ENCODE measurements around the gene CAMSAP2. TPM values are rescaled to one million over a fixed set of nuclear protein-coding genes. Genes with fewer than 3 reads are reported as not detected.

The CAMSAP2 gene
- total and polyA plus RNA-seq, 2 of the 4 experiments (the other 2 are of a cell fraction): 8.3 to 29.4 TPM

- H2AK5ac ChIP-seq (ENCODE audit: low read depth, low read length): no peak overlapping the region
- no peak overlapping the region for H4K91ac ChIP-seq (ENCODE audit: insufficient read depth, low read depth, low read length)
- no peaks in the 10 kb centered on the region for H3K27me3 ChIP-seq (ENCODE audit: control insufficient read depth, insufficient read depth, low read length)
- H3K36me3 ChIP-seq (ENCODE audit: control insufficient read depth, insufficient read depth, low read length): peaks cover 13% of the 10 kb centered on the region
- no peak for ATAC-seq (ENCODE audit: low read depth)
- H3K9me1 ChIP-seq (ENCODE audit: insufficient read depth, low read length): no peaks in the 10 kb centered on the region
- H4K20me1 ChIP-seq (ENCODE audit: insufficient read depth, low read length): peaks cover 12% of the 10 kb centered on the region
- no peak overlapping the region for H2AK9ac ChIP-seq (replicated peaks; ENCODE audit: low read depth, low read length, poor library complexity)
- no peak overlapping the region for H3K18ac ChIP-seq (ENCODE audit: low read depth, low read length)
- H3K27ac ChIP-seq (ENCODE audit: insufficient read depth, low read length): no peak overlapping the region
- in situ Hi-C loops (cut with MboI; ENCODE audit: low sequenced_read_pairs) (no loop called here), intact Hi-C loops (cut with micrococcal nuclease) (no loop called here), dilution Hi-C loops (cut with HindIII; ENCODE audit: low sequenced_read_pairs, unreplicated experiment) (no loop called here)
- H3K56ac ChIP-seq (ENCODE audit: extremely low read depth, insufficient read depth, low read length): no peak overlapping the region
- H3K79me1 ChIP-seq (ENCODE audit: low read depth in 1 of 2, low read length in 2 of 2): peaks cover 13 to 37% of the 10 kb centered on the region in 2 experiments
- H2BK120ac ChIP-seq (ENCODE audit: low read depth, low read length): no peak overlapping the region
- no peak overlapping the region for H3K14ac ChIP-seq (replicated peaks; ENCODE audit: low read depth, low read length)
- no peak overlapping the region for H2BK5ac ChIP-seq (ENCODE audit: low read depth, low read length, poor library complexity, severe bottlenecking)
- H4K5ac ChIP-seq (ENCODE audit: low read depth, low read length): no peak overlapping the region
- H3K9ac ChIP-seq (ENCODE audit: low read depth, low read length): no peak overlapping the region
- no peak overlapping the region for H4K8ac ChIP-seq (ENCODE audit: low read depth in 2 of 2, low read length in 2 of 2)
- no peak overlapping the region for H2BK20ac ChIP-seq (ENCODE audit: low read depth, low read length)
- no peak overlapping the region for H2AFZ ChIP-seq (replicated peaks; ENCODE audit: low read length, poor library complexity)
- H3K4me1 ChIP-seq (ENCODE audit: control insufficient read depth, insufficient read depth, low read length): no peaks in the 10 kb centered on the region
- CTCF ChIA-PET: interaction anchor here (1.5 kb wide), 1 partner anchor 183 kb away, joined by 7 read pairs; no protein-coding TSS in a partner anchor
- WGBS, 2 experiments (ENCODE audit: extremely low coverage in 2 of 2, insufficient read length in 1 of 2): no CpG with 5 or more reads among the region's 3 CpGs
- no peak overlapping the region for H2BK15ac ChIP-seq (ENCODE audit: low read depth, low read length)
- no peak for DNase-seq
- no TSS peak for BruUV-seq (replicated peaks)
- H3K4ac ChIP-seq (ENCODE audit: low read depth, low read length): no peak overlapping the region
- H3K23ac ChIP-seq (ENCODE audit: low read depth, low read length): no peak overlapping the region
- peak; percentile 73 for TF ChIP-seq CEBPB (IDR thresholded peaks at IDR 0.05; ENCODE audit: low read depth, low read length)
- no peak for TF ChIP-seq RFX5 (IDR thresholded peaks at IDR 0.05; ENCODE audit: low read depth, low read length)
- POLR2A ChIA-PET (ENCODE audit: unreplicated experiment): no interaction called here
- no peak overlapping the region for H3K4me3 ChIP-seq (ENCODE audit: insufficient read depth, low read depth, low read length)
- H3K9me3 ChIP-seq (ENCODE audit: control insufficient read depth, insufficient read depth, low read length): no peaks in the 10 kb centered on the region
- no peak overlapping the region for H3K4me2 ChIP-seq (ENCODE audit: low read depth, low read length)
Measured at GRCh38 chr1:200805719-200806118, 67.0 kb downstream of the CAMSAP2 start.

Measured in IMR-90 (cell line).